HepG2 (cell line): ENCODE results near the gene SEPTIN10. TPM values are rescaled to one million over a fixed set of nuclear protein-coding genes. Genes with fewer than 3 reads are reported as not detected.
A peak's percentile ranks its signal among the peaks of the same experiment; 100 is the strongest.

Experiments used
- GPBP1L1 ChIP-seq: sonication (generic); formaldehyde crosslinking; IDR thresholded peaks from 2 replicates; pipeline ENCODE4 v1.5.0; 2020; ENCODE audit warnings: mild to moderate bottlenecking, missing genetic modification reagents
- HCFC1 ChIP-seq: fragments of 150-350 bp; IDR thresholded peaks from 2 replicates; pipeline ENCODE4 v1.6.1; 2014; ENCODE audit warnings: low read depth, low read length
- PCBP1 ChIP-seq: fragments of 200-400 bp; formaldehyde crosslinking; IDR thresholded peaks from 2 replicates; pipeline ENCODE4 v1.6.1; 2017; ENCODE audit warnings: mild to moderate bottlenecking, low read depth, low read length, borderline replicate concordance
- RBAK ChIP-seq: sonication (generic); formaldehyde crosslinking; IDR thresholded peaks from 2 replicates; pipeline ENCODE4 v1.5.1; 2020; ENCODE audit warnings: mild to moderate bottlenecking, missing genetic modification reagents
- RERE ChIP-seq: IDR thresholded peaks from 2 replicates; pipeline ENCODE4 v1.6.1; 2016; ENCODE audit warnings: low read depth, missing genetic modification reagents, missing compliant biosample characterization
- RNF219 ChIP-seq: sonication (generic); formaldehyde crosslinking; IDR thresholded peaks from 2 replicates; pipeline ENCODE4 v1.5.0; 2020; ENCODE audit warnings: mild to moderate bottlenecking, missing genetic modification reagents
- SATB2 ChIP-seq: sonication (generic); formaldehyde crosslinking; IDR thresholded peaks from 2 replicates; pipeline ENCODE4 v1.5.0; 2020; ENCODE audit warnings: missing genetic modification reagents
- SP2 ChIP-seq: sonication (generic); formaldehyde crosslinking; IDR thresholded peaks from 2 replicates; pipeline ENCODE4 v1.5.1; 2020; ENCODE audit warnings: mild to moderate bottlenecking, missing genetic modification reagents
- STAG1 ChIP-seq: sonication (generic); formaldehyde crosslinking; IDR thresholded peaks from 2 replicates; pipeline ENCODE4 v1.4.0; 2020; ENCODE audit warnings: missing genetic modification reagents
- ZNF451 ChIP-seq: sonication (generic); formaldehyde crosslinking; IDR thresholded peaks from 2 replicates; pipeline ENCODE4 v1.5.0; 2020; ENCODE audit warnings: mild to moderate bottlenecking, missing genetic modification reagents
- polyA plus RNA-seq, 8 experiments: library from polyadenylated mRNA; depleted of rRNA in 3 of 8; stranded (reverse) in 7 of 8; unstranded in 1 of 8; fragments of >200 nt; fragmentation: Illumina TruSeq in 4 of 8; extraction: Trizol in 4 of 8; gene quantifications; 2 replicates each; pipeline versions ENCODE4 v1.2.1 to v1.2.3, GENCODE V29; 2011 to 2016; ENCODE audit warnings: low read depth in 4 of 8, missing spikeins in 1 of 8, mixed read lengths in 1 of 8; ENCODE audit not compliant: insufficient read depth in 1 of 8
- total RNA-seq, 5 experiments: library from RNA; depleted of rRNA; stranded (reverse); fragments of >200 nt; fragmentation: Illumina TruSeq; extraction: Trizol; gene quantifications; 2 replicates each; pipeline ENCODE4 v1.2.3, GENCODE V29; 2016; ENCODE audit warnings: low read depth in 1 of 5
- TF ChIP-seq, protein P1 (sequence below): sonication (generic); formaldehyde crosslinking; IDR thresholded peaks from 2 replicates; pipeline ENCODE4 v1.4.0; 2020; ENCODE audit warnings: missing genetic modification reagents, borderline replicate concordance
- TF ChIP-seq, protein P2 (sequence below): sonication (generic); formaldehyde crosslinking; IDR thresholded peaks from 2 replicates; pipeline ENCODE4 v1.4.0; 2020; ENCODE audit warnings: missing genetic modification reagents

Gene SEPTIN10
- total and polyA plus RNA-seq, 2 of the 13 experiments (the other 11 are each of a cell fraction or from before 2014, with no cell fraction given) = 45.8 to 67.5 TPM

DNA sequence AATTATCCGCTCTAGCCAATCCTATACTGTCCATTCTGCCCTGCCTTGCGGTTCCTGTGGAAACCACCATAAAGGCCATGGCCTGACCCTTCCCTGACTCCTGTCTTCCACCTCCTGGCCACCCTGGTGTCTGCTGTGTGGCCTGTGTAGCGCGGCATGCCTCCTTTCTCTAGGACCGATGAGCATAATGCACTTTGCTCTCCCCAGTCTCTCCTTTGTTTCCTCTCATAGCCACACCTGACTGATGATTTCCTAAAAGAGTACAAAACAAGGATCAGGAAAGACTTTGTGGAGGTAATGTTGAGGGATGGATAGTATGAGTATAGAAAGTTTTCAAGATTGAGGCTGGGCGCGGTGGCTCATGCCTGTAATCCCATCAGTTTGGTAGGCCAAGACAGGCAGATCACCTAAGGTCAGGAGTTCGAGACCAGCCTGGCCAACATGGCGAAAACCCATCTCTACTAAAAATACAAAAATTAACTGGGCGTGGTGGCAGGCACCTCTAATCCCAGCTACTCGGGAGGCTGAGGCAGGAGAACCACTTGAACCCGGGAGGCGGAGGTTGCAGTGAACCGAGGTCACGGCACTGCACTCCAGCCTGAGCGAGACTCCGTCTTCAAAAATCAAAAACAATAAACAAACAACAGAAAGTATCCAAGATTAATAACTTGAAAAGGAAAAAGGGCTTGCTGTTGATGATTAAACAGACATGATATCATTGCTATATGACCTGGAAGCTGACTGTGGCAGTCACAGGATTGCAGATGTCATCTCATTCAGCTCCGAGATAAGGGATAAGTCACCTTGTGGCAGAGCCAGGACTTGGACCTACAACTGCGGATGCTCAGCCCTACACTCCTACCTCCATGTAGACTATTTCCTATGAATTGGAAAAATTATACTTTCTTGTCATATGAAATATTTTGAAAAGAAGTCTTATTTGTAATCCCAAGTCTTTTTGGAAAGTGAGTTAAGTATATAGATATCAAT, 17.0 kb upstream of the SEPTIN10 start (continued):
- TF ChIP-seq RERE (CRISPR knock-in tag) = no peak
- TF ChIP-seq PCBP1 = no peak
- no peak for TF ChIP-seq SP2 (CRISPR knock-in tag)
- TF ChIP-seq GPBP1L1 = no peak
- TF ChIP-seq STAG1 (CRISPR knock-in tag) = peak; percentile 64
- TF ChIP-seq ZNF451 (CRISPR knock-in tag) = no peak
- TF ChIP-seq HCFC1 = no peak
- no peak for TF ChIP-seq RNF219
- TF ChIP-seq RBAK (CRISPR knock-in tag) = peak; percentile 96
- TF ChIP-seq, protein P1, sequence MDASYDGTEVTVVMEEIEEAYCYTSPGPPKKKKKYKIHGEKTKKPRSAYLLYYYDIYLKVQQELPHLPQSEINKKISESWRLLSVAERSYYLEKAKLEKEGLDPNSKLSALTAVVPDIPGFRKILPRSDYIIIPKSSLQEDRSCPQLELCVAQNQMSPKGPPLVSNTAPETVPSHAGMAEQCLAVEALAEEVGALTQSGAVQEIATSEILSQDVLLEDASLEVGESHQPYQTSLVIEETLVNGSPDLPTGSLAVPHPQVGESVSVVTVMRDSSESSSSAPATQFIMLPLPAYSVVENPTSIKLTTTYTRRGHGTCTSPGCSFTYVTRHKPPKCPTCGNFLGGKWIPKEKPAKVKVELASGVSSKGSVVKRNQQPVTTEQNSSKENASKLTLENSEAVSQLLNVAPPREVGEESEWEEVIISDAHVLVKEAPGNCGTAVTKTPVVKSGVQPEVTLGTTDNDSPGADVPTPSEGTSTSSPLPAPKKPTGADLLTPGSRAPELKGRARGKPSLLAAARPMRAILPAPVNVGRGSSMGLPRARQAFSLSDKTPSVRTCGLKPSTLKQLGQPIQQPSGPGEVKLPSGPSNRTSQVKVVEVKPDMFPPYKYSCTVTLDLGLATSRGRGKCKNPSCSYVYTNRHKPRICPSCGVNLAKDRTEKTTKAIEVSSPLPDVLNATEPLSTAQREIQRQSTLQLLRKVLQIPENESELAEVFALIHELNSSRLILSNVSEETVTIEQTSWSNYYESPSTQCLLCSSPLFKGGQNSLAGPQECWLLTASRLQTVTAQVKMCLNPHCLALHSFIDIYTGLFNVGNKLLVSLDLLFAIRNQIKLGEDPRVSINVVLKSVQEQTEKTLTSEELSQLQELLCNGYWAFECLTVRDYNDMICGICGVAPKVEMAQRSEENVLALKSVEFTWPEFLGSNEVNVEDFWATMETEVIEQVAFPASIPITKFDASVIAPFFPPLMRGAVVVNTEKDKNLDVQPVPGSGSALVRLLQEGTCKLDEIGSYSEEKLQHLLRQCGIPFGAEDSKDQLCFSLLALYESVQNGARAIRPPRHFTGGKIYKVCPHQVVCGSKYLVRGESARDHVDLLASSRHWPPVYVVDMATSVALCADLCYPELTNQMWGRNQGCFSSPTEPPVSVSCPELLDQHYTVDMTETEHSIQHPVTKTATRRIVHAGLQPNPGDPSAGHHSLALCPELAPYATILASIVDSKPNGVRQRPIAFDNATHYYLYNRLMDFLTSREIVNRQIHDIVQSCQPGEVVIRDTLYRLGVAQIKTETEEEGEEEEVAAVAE (CRISPR knock-in tag) = 0 out of 2 replicates have a peak, but pooled peaks have one; percentile 23
- no peak for TF ChIP-seq SATB2 (CRISPR knock-in tag)
- TF ChIP-seq, protein P2, sequence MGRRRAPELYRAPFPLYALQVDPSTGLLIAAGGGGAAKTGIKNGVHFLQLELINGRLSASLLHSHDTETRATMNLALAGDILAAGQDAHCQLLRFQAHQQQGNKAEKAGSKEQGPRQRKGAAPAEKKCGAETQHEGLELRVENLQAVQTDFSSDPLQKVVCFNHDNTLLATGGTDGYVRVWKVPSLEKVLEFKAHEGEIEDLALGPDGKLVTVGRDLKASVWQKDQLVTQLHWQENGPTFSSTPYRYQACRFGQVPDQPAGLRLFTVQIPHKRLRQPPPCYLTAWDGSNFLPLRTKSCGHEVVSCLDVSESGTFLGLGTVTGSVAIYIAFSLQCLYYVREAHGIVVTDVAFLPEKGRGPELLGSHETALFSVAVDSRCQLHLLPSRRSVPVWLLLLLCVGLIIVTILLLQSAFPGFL = no peak
